ENCODE results near the gene NINL.

- TF ChIP-seq CTCF (IDR thresholded peaks at IDR 0.05) (no peak), POLR2A (IDR thresholded peaks at IDR 0.05) (no peak), POLR2AphosphoS5 (IDR thresholded peaks at IDR 0.05) (no peak), EP300 (IDR thresholded peaks at IDR 0.05) (no peak)
Observed at GRCh38 chr20:25549843-25550477, 35.4 kb downstream of the NINL start.
